DND-41 (cell line): ENCODE measurements around the gene PAM.

Source experiments
- ATAC-seq: fragments of 200-7000 bp; cut with Tn5 transposase; 3 replicates; pipeline ENCODE4 v1.9.1; 2021; ENCODE audit warnings: low read depth; ENCODE audit not compliant: insufficient read depth
- DNase-seq: peaks from one replicate; pipeline ENCODE4 v3.0.0-alpha.2; 2020
- H2AFZ ChIP-seq: 2 replicates; pipeline ENCODE4 v1.6.0; 2012; ENCODE audit warnings: low read depth, low read length
- H3K27ac ChIP-seq: 2 replicates; pipeline ENCODE4 v1.5.1; 2012; ENCODE audit warnings: low read length, inconsistent platforms
- H3K27me3 ChIP-seq: fragments of 200-600 bp; sonication (generic); 2 replicates; pipeline ENCODE4 v1.6.0; 2012; ENCODE audit warnings: low read length, mild to moderate bottlenecking, inconsistent platforms; ENCODE audit not compliant: insufficient read depth, poor library complexity
- H3K36me3 ChIP-seq: 2 replicates; pipeline ENCODE4 v1.5.1; 2012; ENCODE audit warnings: low read length, inconsistent platforms; ENCODE audit not compliant: insufficient read depth
- H3K4me1 ChIP-seq: 2 replicates; pipeline ENCODE4 v1.5.1; 2012; ENCODE audit warnings: mild to moderate bottlenecking, low read length; ENCODE audit not compliant: insufficient read depth
- H3K4me2 ChIP-seq: 2 replicates; pipeline ENCODE4 v1.6.0; 2012; ENCODE audit warnings: mild to moderate bottlenecking, moderate library complexity, low read length, inconsistent platforms; ENCODE audit not compliant: insufficient read depth
- H3K4me3 ChIP-seq, 2 experiments: fragments of 200-600 bp in 1 of 2; shearing (Covaris generic) in 1 of 2; 2 replicates each; pipeline ENCODE4 v1.5.1; 2012 to 2016; ENCODE audit warnings: inconsistent platforms in 2 of 2, low read length in 2 of 2, mild to moderate bottlenecking in 2 of 2, low read depth in 1 of 2, moderate library complexity in 1 of 2
- H3K79me2 ChIP-seq: 2 replicates; pipeline ENCODE4 v1.6.0; 2012; ENCODE audit warnings: low read length, inconsistent platforms; ENCODE audit not compliant: insufficient read depth
- H3K9ac ChIP-seq: 2 replicates; pipeline ENCODE4 v1.6.0; 2012; ENCODE audit warnings: low read depth, mild to moderate bottlenecking, inconsistent platforms, low read length, moderate library complexity
- H3K9me3 ChIP-seq: 2 replicates; pipeline ENCODE4 v1.5.1; 2012; ENCODE audit warnings: low read length, moderate library complexity, mild to moderate bottlenecking, inconsistent platforms; ENCODE audit not compliant: insufficient read depth, severe bottlenecking
- H4K20me1 ChIP-seq: 2 replicates; pipeline ENCODE4 v1.6.0; 2012; ENCODE audit warnings: low read length; ENCODE audit not compliant: insufficient read depth
- CTCF ChIP-seq: IDR thresholded peaks from 2 replicates; pipeline ENCODE4 v1.5.1; 2012; ENCODE audit warnings: borderline replicate concordance, low read length, moderate library complexity, mild to moderate bottlenecking; ENCODE audit not compliant: poor library complexity, severe bottlenecking; ENCODE audit errors: extremely low read depth
- EZH2 ChIP-seq: IDR thresholded peaks from 3 replicates; pipeline ENCODE4 v1.6.1; 2012; ENCODE audit warnings: borderline replicate concordance, low read depth, mild to moderate bottlenecking, moderate library complexity, low read length, inconsistent platforms; ENCODE audit not compliant: severe bottlenecking

PAM gene

GRCh38 chr5:103013933-103014552 lies 258.9 kb downstream of the PAM start:
- no peaks in the 10 kb centered on the region for H3K79me2 ChIP-seq
- H3K4me1 ChIP-seq, result no peaks in the 10 kb centered on the region
- H3K9ac ChIP-seq, result no peak overlapping the region
- H4K20me1 ChIP-seq, result no peaks in the 10 kb centered on the region
- H2AFZ ChIP-seq, result no peak overlapping the region
- ATAC-seq (no peak), DNase-seq (no peak)
- H3K4me2 ChIP-seq, result no peak overlapping the region
- no peak overlapping the region for H3K4me3 ChIP-seq
- H3K9me3 ChIP-seq, result no peaks in the 10 kb centered on the region
- no peak for TF ChIP-seq CTCF
- TF ChIP-seq EZH2, result no peak
- no peak overlapping the region for H3K27ac ChIP-seq
- no peaks in the 10 kb centered on the region for H3K27me3 ChIP-seq
- no peaks in the 10 kb centered on the region for H3K36me3 ChIP-seq

- Histone ChIP-seq H2AFZ (no peak overlapping the region), H3K27ac (no peak overlapping the region), H3K4me2 (no peak overlapping the region), H3K27me3 (no peaks in the 10 kb centered on the region), H3K79me2 (no peaks in the 10 kb centered on the region), H3K9ac (no peak overlapping the region), H3K9me3 (no peaks in the 10 kb centered on the region), H3K4me1 (no peaks in the 10 kb centered on the region), H3K4me3 (no peak overlapping the region), H3K36me3 (no peaks in the 10 kb centered on the region), H4K20me1 (no peaks in the 10 kb centered on the region)
- ATAC-seq (no peak), DNase-seq (no peak)
- no peak for TF ChIP-seq CTCF
Measured at GRCh38 chr5:103014983-103015382, 259.9 kb downstream of the PAM start.

GRCh38 chr5:103016167-103016566 lies 261.1 kb downstream of the PAM start:
- H3K4me3 ChIP-seq, result no peak overlapping the region
- TF ChIP-seq EZH2 (no peak), CTCF (no peak)
- no peak overlapping the region for H3K4me2 ChIP-seq

More at GRCh38 chr5:103016167-103016566, 261.1 kb downstream of the PAM start:
- H3K79me2 ChIP-seq, result no peaks in the 10 kb centered on the region
- no peaks in the 10 kb centered on the region for H3K4me1 ChIP-seq
- H2AFZ ChIP-seq, result no peak overlapping the region
- no peaks in the 10 kb centered on the region for H4K20me1 ChIP-seq
- no peak for DNase-seq
- 0 out of 2 replicates have a peak, but pooled peaks cover under 1% of the 10 kb centered on the region for H3K36me3 ChIP-seq
- no peaks in the 10 kb centered on the region for H3K9me3 ChIP-seq
- no peak for ATAC-seq
- H3K27ac ChIP-seq, result no peak overlapping the region
- no peaks in the 10 kb centered on the region for H3K27me3 ChIP-seq
- H3K9ac ChIP-seq, result no peak overlapping the region
